Keratinocyte (primary cell): ENCODE results near the gene GOLGA8J. TPM values are rescaled to one million over a fixed set of nuclear protein-coding genes. Genes with fewer than 3 reads are reported as not detected.

ENCODE experiments used
- DNase-seq: peaks from one replicate; pipeline ENCODE4 v3.0.0-alpha.2; 2011; ENCODE audit warnings: low read depth, missing footprints, low spot score
- FAIRE-seq: peaks from 2 replicates; lab custom pipeline; 2011; peaks lifted over from hg19 to GRCh38; lab: Jason Lieb, UNC
- H2AFZ ChIP-seq: 2 replicates; pipeline ENCODE4 v1.6.0; 2012; ENCODE audit warnings: low read length, control low read depth, inconsistent platforms; ENCODE audit not compliant: control insufficient read depth
- H3K27ac ChIP-seq: 2 replicates; pipeline ENCODE4 v1.5.1; 2011; ENCODE audit warnings: low read length; ENCODE audit not compliant: control insufficient read depth, insufficient read depth
- H3K27me3 ChIP-seq: 3 replicates; pipeline ENCODE4 v1.6.0; 2011; ENCODE audit warnings: low read length; ENCODE audit not compliant: control insufficient read depth, insufficient read depth; ENCODE audit errors: extremely low read depth
- H3K36me3 ChIP-seq, 2 experiments: 2 replicates in 1 of 2; 3 replicates in 1 of 2; pipeline ENCODE4 v1.5.1; 2011; ENCODE audit warnings: low read length in 2 of 2, mild to moderate bottlenecking in 1 of 2; ENCODE audit not compliant: control insufficient read depth in 2 of 2, insufficient read depth in 2 of 2; ENCODE audit errors: extremely low read depth in 1 of 2
- H3K4me1 ChIP-seq: 3 replicates; pipeline ENCODE4 v1.5.1; 2011; ENCODE audit warnings: low read length; ENCODE audit not compliant: control insufficient read depth, insufficient read depth; ENCODE audit errors: extremely low read depth
- H3K4me2 ChIP-seq: 3 replicates; pipeline ENCODE4 v1.6.0; 2011; ENCODE audit warnings: low read depth, low read length; ENCODE audit not compliant: control insufficient read depth, insufficient read depth; ENCODE audit errors: extremely low read depth
- H3K4me3 ChIP-seq, 3 experiments: fragments of 200-600 bp in 1 of 3; sonication (generic) in 1 of 3; 2 replicates in 2 of 3; 3 replicates in 1 of 3; pipeline ENCODE4 v1.5.1; 2011 to 2016; ENCODE audit warnings: low read length in 3 of 3, mild to moderate bottlenecking in 3 of 3, control low read depth in 2 of 3, inconsistent platforms in 1 of 3, low read depth in 1 of 3, mixed read lengths in 1 of 3, mixed run types in 1 of 3, moderate library complexity in 1 of 3; ENCODE audit not compliant: control insufficient read depth in 2 of 3, insufficient read depth in 2 of 3; ENCODE audit errors: extremely low read depth in 1 of 3
- H3K79me2 ChIP-seq: 2 replicates; pipeline ENCODE4 v1.6.0; 2012; ENCODE audit warnings: low read length; ENCODE audit not compliant: control insufficient read depth, insufficient read depth
- H3K9ac ChIP-seq: 3 replicates; pipeline ENCODE4 v1.6.0; 2011; ENCODE audit warnings: low read length; ENCODE audit not compliant: control insufficient read depth, insufficient read depth; ENCODE audit errors: extremely low read depth
- H3K9me1 ChIP-seq: 3 replicates; pipeline ENCODE4 v1.6.0; 2011; ENCODE audit warnings: low read length; ENCODE audit not compliant: control insufficient read depth, insufficient read depth; ENCODE audit errors: extremely low read depth
- H3K9me3 ChIP-seq: 2 replicates; pipeline ENCODE4 v1.5.1; 2012; ENCODE audit warnings: low read depth, low read length; ENCODE audit not compliant: control insufficient read depth
- H4K20me1 ChIP-seq: 3 replicates; pipeline ENCODE4 v1.6.0; 2011; ENCODE audit warnings: low read length; ENCODE audit not compliant: control insufficient read depth, insufficient read depth; ENCODE audit errors: extremely low read depth
- EZH2 ChIP-seq: IDR thresholded peaks from one replicate; pipeline ENCODE4 v1.6.1; 2012; ENCODE audit warnings: inconsistent platforms, mild to moderate bottlenecking, low read length, moderate library complexity
- dilution Hi-C: fragments of 300-500 bp; cut with MboI; formaldehyde crosslinking; loops from one replicate; pipeline ENCODE4 v1.7.0; 2020; ENCODE audit warnings: low sequenced_read_pairs; ENCODE audit not compliant: extremely low pct_ligation_motif_present
- polyA plus RNA-seq, 5 experiments: library from polyadenylated mRNA; depleted of rRNA in 3 of 5; stranded (reverse) in 3 of 5; stranded (forward) in 1 of 5; unstranded in 1 of 5; fragments of >200 nt; gene quantifications; 1 replicate in 1 of 5; 2 replicates in 3 of 5; 3 replicates in 1 of 5; pipeline versions ENCODE4 v1.2.1 to v1.2.3, GENCODE V29; 2011 to 2012; ENCODE audit warnings: missing spikeins in 2 of 5, low read depth in 1 of 5, low replicate concordance in 1 of 5
- TF ChIP-seq, protein P1 (sequence below), 3 experiments: IDR thresholded peaks in 1 of 3; conservative IDR thresholded peaks in 1 of 3; optimal IDR thresholded peaks in 1 of 3; 2 replicates in 2 of 3; 3 replicates in 1 of 3; pipeline versions ENCODE3 to v1.5.1; 2011; ENCODE audit warnings: low read length in 3 of 3, mild to moderate bottlenecking in 3 of 3, moderate library complexity in 2 of 3, control low read depth in 1 of 3, inconsistent platforms in 1 of 3; ENCODE audit not compliant: insufficient read depth in 2 of 3; ENCODE audit errors: extremely low read depth in 1 of 3

The GOLGA8J gene
- polyA plus RNA-seq, 1 donor (not counting 4 experiments of a cell fraction or from before 2014, with no cell fraction given), result not detected

GRCh38 chr15:30036036-30036703, 46.6 kb upstream of the GOLGA8J start:
- no peaks in the 10 kb centered on the region for H3K9me3 ChIP-seq
- H3K9me1 ChIP-seq, result no peaks in the 10 kb centered on the region
- dilution Hi-C loops, result no loop called here
- H3K27ac ChIP-seq, result no peak overlapping the region
- H3K9ac ChIP-seq, result no peak overlapping the region
- FAIRE-seq (no peak), DNase-seq (no peak)
- H4K20me1 ChIP-seq, result no peaks in the 10 kb centered on the region
- no peaks in the 10 kb centered on the region for H3K79me2 ChIP-seq
- no peaks in the 10 kb centered on the region for H3K36me3 ChIP-seq
- H3K4me1 ChIP-seq, result no peaks in the 10 kb centered on the region
- no peak overlapping the region for H3K4me3 ChIP-seq
- no peak overlapping the region for H2AFZ ChIP-seq
- H3K4me2 ChIP-seq, result no peak overlapping the region
- no peaks in the 10 kb centered on the region for H3K27me3 ChIP-seq
- TF ChIP-seq, protein P1, sequence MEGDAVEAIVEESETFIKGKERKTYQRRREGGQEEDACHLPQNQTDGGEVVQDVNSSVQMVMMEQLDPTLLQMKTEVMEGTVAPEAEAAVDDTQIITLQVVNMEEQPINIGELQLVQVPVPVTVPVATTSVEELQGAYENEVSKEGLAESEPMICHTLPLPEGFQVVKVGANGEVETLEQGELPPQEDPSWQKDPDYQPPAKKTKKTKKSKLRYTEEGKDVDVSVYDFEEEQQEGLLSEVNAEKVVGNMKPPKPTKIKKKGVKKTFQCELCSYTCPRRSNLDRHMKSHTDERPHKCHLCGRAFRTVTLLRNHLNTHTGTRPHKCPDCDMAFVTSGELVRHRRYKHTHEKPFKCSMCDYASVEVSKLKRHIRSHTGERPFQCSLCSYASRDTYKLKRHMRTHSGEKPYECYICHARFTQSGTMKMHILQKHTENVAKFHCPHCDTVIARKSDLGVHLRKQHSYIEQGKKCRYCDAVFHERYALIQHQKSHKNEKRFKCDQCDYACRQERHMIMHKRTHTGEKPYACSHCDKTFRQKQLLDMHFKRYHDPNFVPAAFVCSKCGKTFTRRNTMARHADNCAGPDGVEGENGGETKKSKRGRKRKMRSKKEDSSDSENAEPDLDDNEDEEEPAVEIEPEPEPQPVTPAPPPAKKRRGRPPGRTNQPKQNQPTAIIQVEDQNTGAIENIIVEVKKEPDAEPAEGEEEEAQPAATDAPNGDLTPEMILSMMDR (optimal IDR thresholded peaks at IDR 0.05 in 1 of 3, IDR thresholded peaks at IDR 0.05 in 1 of 3, conservative IDR thresholded peaks at IDR 0.05 in 1 of 3; ENCODE audit: extremely low read depth in 1 of 3, insufficient read depth in 2 of 3, low read length in 3 of 3), result no peak
- no peak for TF ChIP-seq EZH2

- no peak overlapping the region for H3K4me3 ChIP-seq
- no peak overlapping the region for H2AFZ ChIP-seq
- TF ChIP-seq, protein P1 (optimal IDR thresholded peaks at IDR 0.05 in 1 of 3, IDR thresholded peaks at IDR 0.05 in 1 of 3, conservative IDR thresholded peaks at IDR 0.05 in 1 of 3; ENCODE audit: extremely low read depth in 1 of 3, insufficient read depth in 2 of 3, low read length in 3 of 3), result no peak
- no peak for TF ChIP-seq EZH2
- H3K9me1 ChIP-seq, result no peaks in the 10 kb centered on the region
- no peaks in the 10 kb centered on the region for H4K20me1 ChIP-seq
- DNase-seq (no peak), FAIRE-seq (no peak)
- H3K36me3 ChIP-seq, result no peaks in the 10 kb centered on the region
- no peak overlapping the region for H3K4me2 ChIP-seq
- H3K9ac ChIP-seq, result no peak overlapping the region
- H3K27ac ChIP-seq, result no peak overlapping the region
- H3K79me2 ChIP-seq, result no peaks in the 10 kb centered on the region
- no peaks in the 10 kb centered on the region for H3K27me3 ChIP-seq
- H3K9me3 ChIP-seq, result no peaks in the 10 kb centered on the region
- dilution Hi-C loops, result no loop called here
- H3K4me1 ChIP-seq, result no peaks in the 10 kb centered on the region
These were observed 43.9 kb upstream of the GOLGA8J start for GRCh38 chr15:30038667-30039523.
